ENCODE results near the gene EFCAB6.

EFCAB6 gene

DNA sequence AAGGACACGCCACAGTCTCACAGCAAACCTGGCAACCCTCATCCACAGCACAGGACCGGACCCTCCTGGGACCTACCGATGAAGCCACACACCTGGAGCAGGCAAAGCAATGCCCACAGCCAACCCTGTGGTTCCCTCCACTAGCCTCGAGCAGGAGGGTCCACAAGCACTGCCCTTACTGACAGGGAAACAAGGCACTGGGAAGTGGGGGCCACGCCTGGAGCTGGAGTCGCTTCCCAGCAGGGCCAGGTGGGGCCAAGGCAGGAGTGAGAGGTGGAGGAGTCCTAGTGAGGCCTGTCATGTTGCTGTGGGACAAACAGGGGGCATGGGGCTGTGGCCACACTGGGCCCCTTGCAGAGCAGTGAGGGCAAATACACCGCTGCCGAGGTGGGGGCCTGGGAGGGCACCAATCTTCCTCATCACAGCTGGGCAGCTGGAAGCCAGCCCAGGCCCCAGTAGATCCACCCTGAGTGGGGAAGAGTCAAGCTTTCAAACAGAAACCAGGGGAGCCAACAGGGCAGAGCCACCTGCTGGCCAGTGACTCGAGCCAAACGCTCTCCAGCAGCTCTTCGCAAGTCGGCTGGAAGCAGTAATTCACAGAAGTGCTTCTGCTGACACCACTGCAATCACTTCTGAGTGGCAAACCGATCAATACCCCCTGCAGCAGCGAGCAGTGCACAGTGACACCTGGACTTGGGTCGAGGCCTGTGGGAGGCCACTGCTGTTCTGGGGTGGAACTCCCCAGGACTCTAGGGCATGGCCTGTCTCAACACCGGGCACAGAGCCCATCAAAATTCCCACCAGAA, 36.5 kb upstream of the EFCAB6 start:
- DNase-seq (ENCODE audit: low read depth, low spot score) = no peak

GRCh38 chr22:43847376-43848289, 35.5 kb upstream of the EFCAB6 start:
- no peak for DNase-seq (ENCODE audit: low read depth, low spot score)

GRCh38 chr22:43846966-43847365, 34.9 kb upstream of the EFCAB6 start:
- DNase-seq (ENCODE audit: low read depth, low spot score) = no peak

DNA sequence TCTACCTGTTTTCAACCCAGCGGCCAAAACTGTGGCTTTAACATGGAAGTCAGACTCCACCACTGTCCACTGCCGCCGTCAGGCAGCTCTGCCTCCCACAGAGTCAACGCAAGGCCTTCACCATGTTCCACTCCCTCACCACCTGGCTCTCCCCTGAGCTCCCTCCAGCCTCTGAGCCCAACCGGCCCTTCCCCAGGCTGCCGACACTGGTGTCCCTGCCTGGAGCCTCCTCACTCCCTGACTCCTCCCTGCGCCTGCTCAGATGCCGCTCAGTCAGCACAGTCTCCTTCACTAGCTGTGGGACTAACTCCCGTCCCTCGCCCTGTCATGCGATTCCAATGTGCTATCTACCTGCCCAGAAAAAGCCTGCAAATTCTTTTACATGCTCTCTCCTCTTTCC, 33.9 kb upstream of the EFCAB6 start:
- DNase-seq (ENCODE audit: low read depth, low spot score) = no peak

- no peak for DNase-seq (ENCODE audit: low read depth, low spot score)
Measured at GRCh38 chr22:43844560-43845545, 32.7 kb upstream of the EFCAB6 start.

GRCh38 chr22:43843783-43844530, 31.9 kb upstream of the EFCAB6 start:
- no peak for DNase-seq (ENCODE audit: low read depth, low spot score)

GRCh38 chr22:43841742-43842141, 29.6 kb upstream of the EFCAB6 start:
- DNase-seq (ENCODE audit: low read depth, low spot score) = no peak

DNA sequence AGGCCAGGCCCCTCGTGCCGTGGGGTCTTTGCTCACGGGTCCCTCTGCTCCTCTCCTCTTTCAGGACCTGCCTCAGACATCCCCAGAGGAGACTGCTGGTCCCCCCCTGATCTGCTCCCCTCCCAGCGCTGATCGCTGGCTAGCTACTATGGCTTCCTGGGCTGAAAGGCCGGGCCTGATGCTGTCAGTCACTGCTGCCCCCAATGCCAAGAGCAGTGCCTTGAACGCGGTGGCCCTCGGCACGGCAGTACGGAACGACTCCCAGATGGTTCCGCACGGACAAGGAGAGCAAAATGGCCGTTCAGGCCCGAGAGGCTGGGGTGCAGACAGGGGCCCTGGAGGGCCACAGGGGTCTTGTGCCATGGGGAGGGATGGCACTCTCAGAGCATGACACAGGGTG, 28.7 kb upstream of the EFCAB6 start:
- DNase-seq (ENCODE audit: low read depth, low spot score) = no peak

GRCh38 chr22:43840431-43840830, 28.3 kb upstream of the EFCAB6 start:
- DNase-seq (ENCODE audit: low read depth, low spot score) = no peak

DNA sequence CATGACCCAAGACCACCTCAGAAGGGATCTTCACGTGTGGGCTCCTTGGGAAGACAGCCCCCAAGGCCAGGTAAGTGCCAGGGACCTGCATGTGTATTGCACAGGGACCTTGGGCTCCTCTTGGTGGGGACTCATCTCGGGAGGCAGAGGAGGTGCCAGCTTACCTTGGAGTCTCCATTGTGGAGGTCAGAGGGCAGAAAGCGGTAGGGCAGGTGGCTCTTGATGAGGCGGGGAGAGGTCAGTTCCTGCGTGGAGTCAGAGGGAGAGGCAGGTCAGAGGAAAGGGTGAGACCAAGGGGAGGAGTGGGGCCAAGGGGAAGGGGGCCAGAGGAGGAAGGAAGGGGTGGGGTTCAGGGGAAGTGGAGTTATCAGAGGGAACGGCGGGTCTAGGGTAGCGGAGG, 27.7 kb upstream of the EFCAB6 start:
- no peak for DNase-seq (ENCODE audit: low read depth, low spot score)

DNA sequence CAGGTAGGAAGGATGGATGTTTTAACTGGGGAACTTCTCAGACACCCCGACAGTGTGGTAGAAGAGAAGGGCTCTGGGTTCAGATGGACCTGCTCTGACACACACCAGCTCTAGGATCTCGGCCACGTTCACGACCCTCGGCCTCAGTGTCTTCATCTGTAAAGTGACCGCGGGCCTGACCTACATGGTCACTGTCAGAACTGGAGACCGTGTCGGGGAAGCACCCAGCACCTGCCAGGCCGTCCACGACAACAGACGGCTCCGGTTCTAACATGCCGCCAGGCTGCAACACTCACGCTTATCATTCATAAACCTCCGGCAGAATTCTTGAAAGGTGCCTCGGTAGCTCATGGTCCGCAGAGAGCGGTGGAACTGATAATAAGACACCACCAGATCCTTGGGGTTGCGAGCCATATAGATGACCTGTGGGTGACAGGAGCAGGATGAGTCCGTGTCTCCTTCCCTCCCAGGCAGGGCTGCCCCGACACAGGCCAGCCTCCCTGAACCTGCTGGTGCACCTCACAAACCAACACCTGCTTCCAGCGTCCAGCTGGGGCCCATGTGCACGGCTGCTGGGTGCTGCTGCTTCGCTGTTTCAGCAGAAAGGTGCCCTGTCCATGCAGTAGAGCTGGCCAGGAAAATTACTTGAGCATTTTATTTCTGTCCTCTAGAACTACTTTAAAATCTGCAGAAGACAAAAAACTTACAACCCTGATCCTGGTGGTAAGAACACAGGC, 26.6 kb upstream of the EFCAB6 start:
- no peak for DNase-seq (ENCODE audit: low read depth, low spot score)

DNA sequence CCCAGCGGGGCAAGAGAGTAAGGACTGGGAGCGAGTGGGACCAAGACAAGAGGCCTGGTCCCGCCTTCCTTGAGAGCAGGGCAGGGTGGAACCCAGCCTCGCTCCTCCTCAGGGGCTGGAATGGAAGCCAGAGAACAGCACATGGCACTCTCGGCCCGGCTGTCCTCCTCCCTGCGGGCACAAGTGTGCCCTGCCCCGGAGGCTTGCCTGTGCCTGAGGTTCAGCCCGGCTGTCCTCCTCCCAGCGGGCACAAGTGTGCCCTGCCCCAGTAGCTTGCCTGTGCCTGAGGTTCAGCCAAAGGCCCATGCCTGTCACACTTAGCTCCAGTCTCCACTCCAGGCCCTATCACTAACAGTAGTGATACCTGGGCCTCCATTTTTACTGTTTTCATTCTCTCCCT, 26.1 kb upstream of the EFCAB6 start:
- DNase-seq (ENCODE audit: low read depth, low spot score) = no peak

DNA sequence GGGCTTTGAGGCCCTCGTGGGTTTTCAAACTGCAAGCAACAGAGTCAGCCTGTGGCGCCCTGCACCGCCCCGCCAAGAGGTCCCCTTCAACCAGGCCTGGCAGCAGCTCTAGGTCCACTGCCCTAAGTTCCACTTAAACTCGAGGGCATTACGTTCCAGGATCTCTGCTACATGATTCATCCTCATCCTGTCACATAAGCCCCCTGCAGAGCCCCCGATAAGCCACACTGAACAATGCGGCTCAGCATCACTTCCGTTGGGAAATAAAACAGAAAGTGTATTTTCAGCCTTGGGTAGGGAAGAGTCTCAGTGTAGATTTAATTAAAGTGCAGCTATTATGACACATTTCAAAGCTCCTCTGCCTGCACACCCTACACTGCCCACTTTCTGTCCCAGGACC, 25.6 kb upstream of the EFCAB6 start:
- no peak for DNase-seq (ENCODE audit: low read depth, low spot score)

DNA sequence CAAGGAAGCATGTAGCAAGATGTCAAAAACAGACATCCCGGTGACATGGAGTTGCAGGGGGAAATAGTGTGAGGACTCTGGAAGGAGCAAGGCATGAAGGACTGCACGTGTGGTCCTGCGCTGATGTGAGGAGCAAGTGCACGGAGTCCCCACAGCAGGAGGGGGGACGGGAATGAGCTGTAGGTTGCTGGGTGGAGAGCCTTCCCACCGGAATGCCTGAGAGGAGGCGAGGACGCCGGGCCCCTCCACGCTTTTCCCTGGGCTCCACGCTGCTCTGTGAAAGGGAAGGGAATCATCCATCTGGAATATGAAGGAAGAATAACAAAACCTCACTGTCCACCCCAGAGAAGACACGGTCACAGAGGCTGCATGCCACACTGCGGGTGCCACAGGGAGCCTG, 23.6 kb upstream of the EFCAB6 start:
- DNase-seq (ENCODE audit: low read depth, low spot score) = no peak

- no peak for DNase-seq (ENCODE audit: low read depth, low spot score)
Measured at GRCh38 chr22:43835166-43835565, 23.1 kb upstream of the EFCAB6 start.

DNA sequence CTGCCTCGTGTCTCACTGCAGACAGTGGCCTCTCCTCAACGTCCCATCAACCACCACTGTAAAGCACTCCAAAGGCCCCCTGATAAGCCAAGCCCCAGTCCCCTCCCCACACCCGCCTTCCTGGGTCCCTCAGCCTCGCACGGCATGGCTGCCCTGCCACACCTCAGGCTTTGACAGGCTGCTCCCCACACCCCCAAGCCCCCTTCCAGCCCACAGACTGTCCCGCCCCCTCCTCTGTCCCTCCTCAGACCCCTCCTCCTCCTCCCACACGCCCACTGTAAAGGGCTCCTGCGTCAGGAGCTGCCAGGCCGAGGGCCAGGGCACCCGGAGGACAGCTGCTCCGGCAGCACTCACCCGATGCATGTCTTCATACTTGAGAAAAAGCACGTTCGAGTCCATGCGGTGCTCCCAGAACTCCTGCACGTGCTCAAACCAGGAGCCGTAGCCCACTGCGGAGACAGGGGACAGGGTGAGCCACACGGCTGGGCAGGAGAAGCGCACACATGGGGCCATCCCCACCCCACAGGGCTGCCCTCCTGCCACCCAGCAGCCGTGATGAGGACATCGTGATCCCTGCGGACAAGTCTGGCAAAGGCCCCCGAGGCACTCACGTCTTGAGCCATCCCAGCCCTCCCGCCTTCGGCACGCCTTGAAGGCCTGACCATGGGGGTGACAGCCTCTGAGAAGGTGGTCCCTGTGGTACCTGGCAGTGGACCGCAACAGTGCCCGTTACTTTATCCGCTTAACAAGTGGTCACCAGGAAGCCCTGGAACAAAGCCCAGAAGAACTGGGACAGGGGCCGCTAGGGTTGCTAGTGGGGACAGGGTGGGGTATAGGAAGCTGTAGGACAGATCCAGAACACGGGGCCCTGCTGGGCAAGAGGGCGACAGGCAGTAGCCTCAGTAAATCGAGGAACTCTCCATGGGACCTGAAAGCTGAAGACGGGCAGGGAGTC, 21.5 kb upstream of the EFCAB6 start:
- DNase-seq (ENCODE audit: low read depth, low spot score) = no peak

DNA sequence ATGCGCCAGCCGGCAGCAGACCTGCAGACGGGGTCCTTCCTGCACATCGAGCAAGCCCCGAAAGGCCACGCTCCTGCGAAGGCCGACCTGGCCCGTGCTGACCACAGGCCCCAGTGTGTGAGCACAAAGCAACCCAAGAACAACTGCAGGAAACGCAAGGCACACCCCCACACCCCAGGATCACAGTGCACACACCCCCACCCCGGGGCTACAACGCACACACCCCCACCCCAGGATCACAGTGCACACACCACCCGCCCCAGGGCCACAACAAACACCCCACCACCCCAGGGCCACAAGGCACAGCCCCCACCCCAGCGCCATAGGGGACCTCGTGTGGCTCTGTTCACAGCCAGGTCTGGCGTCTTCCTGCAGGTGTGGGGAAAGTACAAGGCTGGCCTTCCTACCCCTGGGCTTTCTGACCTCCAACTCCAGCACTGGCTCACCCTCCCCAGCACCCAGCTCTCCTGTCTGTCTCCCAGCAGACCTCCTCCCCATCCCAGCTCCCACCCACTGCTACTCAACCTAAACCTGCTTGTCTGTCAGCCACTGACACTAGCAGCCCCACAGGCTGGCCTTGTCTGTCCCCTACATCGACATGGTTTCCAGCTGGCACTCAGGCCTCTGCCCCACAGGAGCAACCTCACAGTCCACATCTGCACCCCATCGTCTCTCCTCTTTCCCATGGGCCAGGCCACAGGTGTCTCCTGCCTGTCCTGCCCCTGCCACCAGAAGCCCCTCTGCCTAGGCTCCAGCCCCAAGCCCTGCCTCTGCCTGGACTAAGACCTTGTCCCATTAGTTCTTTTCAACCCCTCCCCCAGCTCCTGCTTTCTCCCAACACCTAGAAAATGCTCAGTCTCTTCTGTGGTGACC, 20.5 kb upstream of the EFCAB6 start:
- no peak for DNase-seq (ENCODE audit: low read depth, low spot score)

Data from iPS DF 19.7 (cell line).